Astrocyte of the spinal cord (primary cell): ENCODE measurements around the gene ARHGEF28.
A peak's percentile ranks its signal among the peaks of the same experiment; 100 is the strongest.

Source experiments
- DNase-seq: peaks from one replicate; pipeline ENCODE4 v3.0.0; 2011; ENCODE audit warnings: low read depth, low spot score
- H3K4me3 ChIP-seq: 2 replicates; pipeline ENCODE4 v1.5.1; 2011; ENCODE audit warnings: low read depth, mild to moderate bottlenecking, low read length, moderate library complexity
- in situ Hi-C: cut with HindIII; loops from 2 replicates; pipeline ENCODE4 v1.10.0; 2017; ENCODE audit warnings: low sequenced_read_pairs
- TF ChIP-seq, protein P1 (sequence below): IDR thresholded peaks from 2 replicates; pipeline ENCODE4 v1.5.1; 2012; ENCODE audit warnings: low read depth, mild to moderate bottlenecking, low read length, inconsistent platforms

Gene ARHGEF28

DNA sequence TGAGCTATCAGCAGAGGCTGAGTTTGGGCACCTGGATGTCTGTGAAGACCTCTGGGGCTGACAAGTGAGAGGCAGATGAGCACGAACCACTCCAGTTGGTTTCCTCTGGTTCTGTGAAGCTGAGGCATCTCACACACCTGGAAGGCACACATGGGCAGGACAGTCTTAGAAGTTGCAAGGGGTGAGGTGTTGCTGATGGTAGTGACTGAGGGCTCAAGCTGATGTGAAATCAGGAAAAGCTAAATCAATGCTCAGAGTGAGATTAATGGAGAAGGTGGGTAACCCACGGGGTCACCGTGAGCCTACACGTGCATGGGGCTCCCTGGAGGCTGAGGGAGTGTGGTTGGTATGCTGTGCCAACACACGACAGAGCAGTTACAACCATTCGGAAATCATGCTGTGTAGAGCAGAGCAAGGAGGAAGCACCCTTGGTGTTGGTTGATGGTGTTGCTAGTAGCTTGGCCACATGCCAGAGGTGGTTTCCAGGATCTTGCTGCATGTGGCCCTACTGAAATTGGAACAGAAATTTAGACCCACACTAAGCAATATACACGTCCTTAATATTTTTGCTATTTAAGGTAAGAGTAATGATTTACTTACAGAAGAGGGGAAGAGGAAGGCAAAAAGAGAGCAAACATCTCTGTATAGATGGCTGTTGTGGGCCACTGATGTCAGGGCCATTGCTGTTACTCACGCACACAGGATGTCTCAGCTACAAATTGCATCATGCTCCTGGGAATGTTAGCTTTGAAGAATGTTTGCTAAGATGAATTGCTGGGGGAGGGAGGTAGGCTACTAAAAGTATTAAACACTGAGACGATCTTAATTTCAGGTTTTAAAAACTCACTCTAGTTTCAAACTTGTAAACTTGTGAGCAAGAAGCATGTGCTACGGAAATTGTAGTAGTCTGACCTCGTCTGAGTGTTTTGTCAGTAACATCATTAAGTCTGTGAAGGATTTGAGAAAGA lies 170.5 kb downstream of the ARHGEF28 start:
- TF ChIP-seq, protein P1, sequence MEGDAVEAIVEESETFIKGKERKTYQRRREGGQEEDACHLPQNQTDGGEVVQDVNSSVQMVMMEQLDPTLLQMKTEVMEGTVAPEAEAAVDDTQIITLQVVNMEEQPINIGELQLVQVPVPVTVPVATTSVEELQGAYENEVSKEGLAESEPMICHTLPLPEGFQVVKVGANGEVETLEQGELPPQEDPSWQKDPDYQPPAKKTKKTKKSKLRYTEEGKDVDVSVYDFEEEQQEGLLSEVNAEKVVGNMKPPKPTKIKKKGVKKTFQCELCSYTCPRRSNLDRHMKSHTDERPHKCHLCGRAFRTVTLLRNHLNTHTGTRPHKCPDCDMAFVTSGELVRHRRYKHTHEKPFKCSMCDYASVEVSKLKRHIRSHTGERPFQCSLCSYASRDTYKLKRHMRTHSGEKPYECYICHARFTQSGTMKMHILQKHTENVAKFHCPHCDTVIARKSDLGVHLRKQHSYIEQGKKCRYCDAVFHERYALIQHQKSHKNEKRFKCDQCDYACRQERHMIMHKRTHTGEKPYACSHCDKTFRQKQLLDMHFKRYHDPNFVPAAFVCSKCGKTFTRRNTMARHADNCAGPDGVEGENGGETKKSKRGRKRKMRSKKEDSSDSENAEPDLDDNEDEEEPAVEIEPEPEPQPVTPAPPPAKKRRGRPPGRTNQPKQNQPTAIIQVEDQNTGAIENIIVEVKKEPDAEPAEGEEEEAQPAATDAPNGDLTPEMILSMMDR = no peak
- peak; percentile 95 for DNase-seq
- H3K4me3 ChIP-seq = no peak overlapping the region
- in situ Hi-C loops = no loop called here

DNA sequence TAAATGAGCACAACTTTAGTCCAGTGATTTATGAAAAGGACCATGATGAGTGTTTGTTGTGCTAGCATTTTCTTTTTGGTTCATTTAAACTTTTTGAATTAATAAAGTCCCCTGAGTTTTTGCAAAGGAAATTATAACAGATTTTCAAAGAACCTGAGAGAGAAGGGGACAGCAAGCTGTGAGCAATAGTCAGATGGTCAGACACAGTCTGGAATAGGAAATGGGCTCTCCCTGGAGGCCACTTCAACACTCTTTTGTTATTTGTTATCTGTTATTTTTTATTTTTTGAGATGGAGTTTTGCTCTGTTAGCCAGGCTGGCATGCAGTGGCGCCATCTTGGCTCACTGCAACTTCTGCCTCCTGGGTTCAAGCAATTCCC lies 171.1 kb downstream of the ARHGEF28 start:
- TF ChIP-seq, protein P1 = no peak
- in situ Hi-C loops = no loop called here
- no peak overlapping the region for H3K4me3 ChIP-seq
- no peak for DNase-seq

GRCh38 chr5:73799401-73799972 lies 173.5 kb downstream of the ARHGEF28 start:
- H3K4me3 ChIP-seq = no peak overlapping the region
- TF ChIP-seq, protein P1 = no peak
- DNase-seq = no peak
- in situ Hi-C loops = no loop called here

GRCh38 chr5:73801686-73802085 lies 175.7 kb downstream of the ARHGEF28 start:
- TF ChIP-seq, protein P1 = no peak
- H3K4me3 ChIP-seq = no peak overlapping the region
- in situ Hi-C loops = no loop called here
- no peak for DNase-seq

DNA sequence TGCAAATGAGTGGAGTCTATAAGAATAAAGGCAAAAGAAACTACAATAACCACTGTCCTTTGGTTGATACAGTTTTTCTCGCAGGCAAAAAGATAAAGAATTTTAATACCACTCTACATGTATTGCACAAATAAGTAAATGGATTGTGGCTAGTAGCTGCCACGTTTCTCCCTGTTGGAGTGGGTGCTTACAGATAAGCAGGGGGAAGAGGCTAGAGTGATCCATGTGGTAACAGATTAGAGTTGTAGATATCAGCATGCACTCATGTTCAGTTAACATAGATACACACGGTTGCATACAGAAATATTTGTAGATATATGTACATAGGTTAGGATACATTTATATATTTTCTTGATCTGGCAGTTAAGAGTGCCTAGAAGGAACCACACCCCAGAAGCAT lies 179.5 kb downstream of the ARHGEF28 start:
- TF ChIP-seq, protein P1 = no peak
- in situ Hi-C loops = no loop called here
- H3K4me3 ChIP-seq = no peak overlapping the region
- no peak for DNase-seq

GRCh38 chr5:73808911-73809310 lies 182.9 kb downstream of the ARHGEF28 start:
- in situ Hi-C loops = no loop called here
- TF ChIP-seq, protein P1 = no peak
- H3K4me3 ChIP-seq = no peak overlapping the region
- DNase-seq = no peak
